Prostate gland (tissue), 2 donors: ENCODE data around the gene JPH4.
A peak's percentile ranks its signal among the peaks of the same experiment; 100 is the strongest.

ENCODE experiments used
- POLR2A ChIP-seq: fragments of 450-650 bp; IDR thresholded peaks from one replicate; pipeline ENCODE4 v1.6.1; 2016; ENCODE audit warnings: antibody characterized with exemption, mild to moderate bottlenecking
- TF ChIP-seq, protein P1 (sequence below), 4 experiments: fragments of 200-600 bp in 2 of 4; fragments of 450-650 bp in 2 of 4; sonication (generic) in 2 of 4; IDR thresholded peaks; 1 replicate in 3 of 4; 2 replicates in 1 of 4; pipeline ENCODE4 v1.5.1; 2016 to 2019; ENCODE audit warnings: antibody characterized with exemption in 4 of 4, mild to moderate bottlenecking in 2 of 4, moderate library complexity in 2 of 4

DNA sequence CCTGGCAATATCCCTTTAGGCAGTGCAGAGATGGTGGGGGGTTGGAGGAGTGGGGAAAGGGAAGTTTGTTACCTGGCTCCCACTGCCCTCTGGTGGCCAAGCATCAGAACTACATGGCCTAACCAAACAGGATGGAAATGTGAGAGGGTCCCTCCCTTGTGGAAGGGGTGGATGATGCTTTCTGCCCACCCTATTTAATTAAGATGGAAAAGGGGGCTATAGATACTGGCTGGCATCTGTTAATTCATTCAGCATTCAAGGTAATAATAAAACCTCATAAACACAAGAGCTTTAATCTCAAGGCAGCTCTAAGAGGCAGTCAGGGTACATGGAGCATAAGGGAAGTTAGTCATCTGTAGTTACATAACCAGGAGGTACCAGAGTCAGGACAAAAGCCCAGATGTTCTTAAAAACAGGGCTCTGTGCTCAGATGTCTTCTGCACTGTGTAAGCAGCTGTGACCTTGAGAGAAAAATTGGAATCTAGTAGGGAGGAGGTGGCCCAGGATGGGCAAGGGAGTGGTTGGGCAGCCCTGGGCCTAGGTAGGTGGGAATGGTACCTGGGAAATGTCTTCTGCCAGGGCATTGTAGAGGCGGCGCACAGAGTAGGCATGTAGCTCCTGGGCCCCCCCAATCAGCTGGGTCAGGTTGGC, 15.6 kb downstream of the JPH4 start:
- TF ChIP-seq, protein P1, sequence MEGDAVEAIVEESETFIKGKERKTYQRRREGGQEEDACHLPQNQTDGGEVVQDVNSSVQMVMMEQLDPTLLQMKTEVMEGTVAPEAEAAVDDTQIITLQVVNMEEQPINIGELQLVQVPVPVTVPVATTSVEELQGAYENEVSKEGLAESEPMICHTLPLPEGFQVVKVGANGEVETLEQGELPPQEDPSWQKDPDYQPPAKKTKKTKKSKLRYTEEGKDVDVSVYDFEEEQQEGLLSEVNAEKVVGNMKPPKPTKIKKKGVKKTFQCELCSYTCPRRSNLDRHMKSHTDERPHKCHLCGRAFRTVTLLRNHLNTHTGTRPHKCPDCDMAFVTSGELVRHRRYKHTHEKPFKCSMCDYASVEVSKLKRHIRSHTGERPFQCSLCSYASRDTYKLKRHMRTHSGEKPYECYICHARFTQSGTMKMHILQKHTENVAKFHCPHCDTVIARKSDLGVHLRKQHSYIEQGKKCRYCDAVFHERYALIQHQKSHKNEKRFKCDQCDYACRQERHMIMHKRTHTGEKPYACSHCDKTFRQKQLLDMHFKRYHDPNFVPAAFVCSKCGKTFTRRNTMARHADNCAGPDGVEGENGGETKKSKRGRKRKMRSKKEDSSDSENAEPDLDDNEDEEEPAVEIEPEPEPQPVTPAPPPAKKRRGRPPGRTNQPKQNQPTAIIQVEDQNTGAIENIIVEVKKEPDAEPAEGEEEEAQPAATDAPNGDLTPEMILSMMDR (IDR thresholded peaks at IDR 0.05), result peak; percentile 70 to 88 (median 80)
- TF ChIP-seq POLR2A, result no peak
